ENCODE results near the gene MYLIP.

Gene MYLIP

DNA sequence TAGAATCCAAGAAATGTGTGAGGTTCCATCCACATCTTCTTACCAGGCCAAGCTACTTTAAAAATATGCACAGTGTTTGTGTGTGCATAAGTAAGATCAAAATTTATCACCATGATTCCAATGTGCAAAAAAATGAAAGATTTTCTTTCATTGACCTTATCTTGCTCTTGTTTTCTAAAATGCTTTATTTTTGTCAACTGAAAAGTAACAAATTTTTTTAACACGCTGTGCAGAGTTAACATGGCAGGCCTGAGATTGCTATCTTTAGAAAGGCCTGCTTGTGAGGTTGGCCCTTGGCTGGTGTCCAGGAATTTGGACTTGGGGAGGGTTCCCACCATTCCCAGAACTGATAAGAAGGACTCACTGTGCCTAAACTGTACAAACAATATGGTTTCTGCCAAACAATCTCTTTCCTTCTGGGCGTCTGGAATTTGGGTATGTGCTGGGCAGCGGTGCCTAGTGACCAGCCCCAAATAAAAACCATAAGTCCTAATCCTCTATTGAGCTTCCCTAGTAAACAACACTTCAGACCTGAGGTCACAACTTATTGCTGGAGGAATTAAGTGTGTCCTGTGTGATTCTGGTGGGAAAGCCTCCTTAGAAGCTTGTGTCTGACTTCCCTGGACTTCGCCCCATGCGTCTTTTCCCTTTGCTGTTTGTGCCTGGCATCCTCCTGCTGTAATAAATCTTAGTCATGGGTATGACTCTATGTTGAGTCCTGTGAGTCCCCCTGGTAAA lies 19.8 kb upstream of the MYLIP start:
- no peak for DNase-seq

DNA sequence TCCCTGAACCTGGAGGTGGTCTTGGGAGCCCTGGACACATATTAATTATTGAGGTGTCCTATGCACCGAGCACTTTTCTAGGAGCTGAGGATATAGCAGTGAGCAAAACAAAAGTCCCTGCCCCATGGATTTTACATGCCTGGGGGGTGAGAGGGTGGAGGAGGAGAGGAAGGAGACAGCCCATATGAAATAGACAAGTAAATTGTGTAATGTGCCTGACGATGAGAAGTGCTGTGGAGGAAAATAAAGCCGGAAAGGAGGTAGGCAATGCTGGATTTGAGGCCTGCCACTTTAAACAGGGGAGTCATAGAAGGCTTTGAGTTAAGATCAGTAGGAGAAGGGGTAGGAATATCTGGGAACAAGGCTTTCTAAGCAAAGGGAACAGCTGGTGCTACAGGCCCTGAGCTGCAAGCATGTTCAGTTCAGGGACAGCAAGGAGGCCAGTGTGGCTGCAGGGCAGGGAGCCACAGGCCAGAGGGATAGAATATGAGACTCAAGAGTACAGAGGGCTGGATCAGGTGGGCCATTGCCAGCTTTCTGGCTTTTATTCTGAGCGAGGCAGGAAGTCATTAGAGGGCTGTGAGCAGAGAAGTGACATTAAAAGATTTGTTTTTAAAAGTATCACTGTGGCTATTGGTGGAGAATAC lies 19.1 kb upstream of the MYLIP start:
- no peak for DNase-seq

DNA sequence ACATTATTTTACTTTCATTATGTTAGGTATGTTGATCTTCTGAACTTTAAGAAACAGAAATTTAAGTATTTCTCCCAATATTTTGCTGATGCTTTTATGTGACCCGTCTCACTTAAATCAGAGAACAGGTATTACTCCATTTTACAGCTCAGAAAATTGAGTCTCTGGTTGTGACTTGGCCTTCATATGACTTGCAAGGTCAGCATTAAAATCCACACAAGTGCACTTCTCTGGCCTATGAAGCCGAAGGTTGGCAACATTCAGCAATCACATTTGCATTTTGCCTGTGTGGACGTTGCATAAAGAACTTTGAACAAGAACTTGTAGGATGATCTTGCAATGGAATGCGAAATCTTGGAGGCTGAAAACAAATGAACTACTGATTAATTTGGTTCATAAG lies 10.1 kb upstream of the MYLIP start:
- DNase-seq: no peak

DNA sequence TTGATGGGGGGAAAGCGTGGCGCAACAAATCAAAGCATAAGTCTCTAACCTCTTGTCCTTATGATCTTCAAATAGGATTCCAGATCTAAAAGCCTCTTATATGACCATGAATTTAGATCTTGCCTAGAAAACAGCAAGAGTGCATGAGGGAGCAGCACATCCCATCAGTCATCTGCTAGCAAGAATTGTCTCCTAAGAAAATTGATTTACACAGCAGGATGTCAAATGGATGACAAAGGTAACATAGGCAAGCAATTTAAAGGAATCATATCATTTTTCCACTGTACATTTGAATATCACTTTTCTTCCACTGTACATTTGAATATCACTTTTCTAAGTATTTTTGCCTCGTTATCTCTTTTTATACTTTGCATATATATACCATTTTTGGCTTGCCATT lies 7.5 kb upstream of the MYLIP start:
- DNase-seq: no peak

DNA sequence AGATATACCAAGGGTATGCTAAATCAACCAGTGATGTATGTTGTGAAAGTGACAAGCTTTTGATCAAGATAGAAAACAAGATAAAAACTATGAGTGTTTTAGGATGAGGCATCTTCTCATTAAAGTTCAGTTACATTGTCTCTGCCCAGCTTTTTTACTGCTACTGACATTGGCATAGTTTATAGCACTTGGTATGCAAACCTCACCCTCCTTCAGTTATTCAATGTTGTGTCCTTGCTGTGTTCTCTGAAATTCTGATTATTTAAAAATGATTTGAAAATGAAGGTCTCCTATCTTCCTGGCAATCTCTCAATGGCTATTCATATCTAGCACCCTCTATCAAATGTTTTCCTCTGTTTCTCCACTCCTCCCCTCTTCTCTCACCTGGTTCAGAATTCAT lies 6.7 kb upstream of the MYLIP start:
- no peak for DNase-seq

DNA sequence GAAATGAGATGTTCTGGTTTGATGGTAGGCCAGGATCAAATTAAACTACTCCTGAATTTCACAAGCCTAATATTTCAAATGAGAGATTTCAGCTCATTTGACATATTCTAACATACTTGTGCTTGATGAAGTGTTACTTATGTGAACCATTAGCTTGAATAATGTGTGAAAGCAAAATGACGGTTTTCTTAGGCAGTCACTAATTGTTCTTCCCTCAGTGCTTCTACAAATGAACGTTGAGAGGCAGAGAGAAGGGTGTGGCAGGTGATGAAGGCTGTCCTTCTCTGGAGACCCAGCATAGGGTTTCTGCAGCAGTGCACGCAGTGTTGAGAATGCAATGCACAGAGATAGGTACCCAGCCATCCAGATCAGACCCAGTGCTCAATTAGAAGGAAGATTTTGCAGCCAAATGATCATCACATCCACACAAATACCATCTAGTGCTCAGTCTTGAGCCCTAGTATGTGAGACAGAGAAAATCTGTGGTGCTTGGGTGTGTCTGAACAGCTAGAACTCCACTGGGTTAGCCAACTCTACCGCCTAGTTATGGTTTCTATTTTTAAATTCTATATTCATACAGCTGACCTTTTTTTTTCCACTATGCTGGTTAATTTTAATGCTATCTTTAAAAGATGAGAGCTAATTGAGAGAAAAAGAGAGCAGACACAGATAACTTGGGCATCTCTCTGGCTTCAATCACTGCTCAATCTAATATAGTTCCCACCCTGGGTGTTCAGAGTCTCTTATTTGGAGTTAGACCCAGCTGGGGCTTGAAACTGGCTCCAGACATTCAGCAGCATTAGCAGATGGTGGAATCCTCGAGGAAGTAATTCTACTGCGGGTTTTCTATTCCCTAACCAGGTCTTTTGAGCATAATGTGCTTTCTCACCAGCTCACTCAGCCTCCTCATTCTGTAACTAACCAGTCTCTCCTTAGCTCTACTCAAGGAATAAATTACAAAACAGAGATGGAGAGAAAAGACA lies 4.4 kb upstream of the MYLIP start:
- DNase-seq: no peak

DNA sequence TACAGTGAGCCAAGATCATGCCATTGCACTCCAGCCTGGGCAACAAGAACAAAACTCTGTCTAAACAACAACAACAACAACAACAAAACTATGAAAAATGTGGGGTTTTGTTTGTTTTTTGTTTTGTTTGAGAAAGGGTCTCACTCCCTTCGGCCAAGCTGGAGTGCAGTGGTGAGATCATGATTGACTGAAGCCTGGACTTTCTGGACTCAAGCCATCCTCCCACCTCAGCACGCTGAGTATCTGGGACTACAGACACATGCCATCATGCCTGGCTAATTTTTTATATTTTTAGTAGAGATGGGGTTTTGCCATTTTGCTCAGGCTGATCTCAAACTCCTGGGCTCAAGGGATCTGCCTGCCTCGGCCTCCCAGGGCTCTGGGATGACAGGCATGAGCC lies 2.8 kb upstream of the MYLIP start:
- no peak for DNase-seq

DNA sequence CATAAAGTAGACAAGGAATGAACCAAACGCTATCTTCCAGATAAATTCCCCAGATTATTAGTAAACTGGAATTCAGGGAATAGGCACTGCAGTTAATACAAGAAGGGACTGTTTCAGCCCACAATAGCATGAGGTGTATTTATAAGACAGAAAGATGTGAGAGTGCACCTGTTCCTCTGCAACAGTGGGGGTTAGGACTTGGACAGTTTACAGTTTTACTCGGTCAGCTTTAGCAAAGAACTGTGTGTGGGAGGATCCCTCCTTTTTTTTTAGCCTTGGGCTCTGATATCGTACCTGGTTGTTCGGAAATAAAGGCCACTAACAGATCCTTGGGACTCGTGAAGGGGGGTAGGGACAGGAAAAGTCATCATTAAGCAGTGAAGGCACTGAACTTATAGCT lies 2.0 kb upstream of the MYLIP start:
- DNase-seq: no peak

DNA sequence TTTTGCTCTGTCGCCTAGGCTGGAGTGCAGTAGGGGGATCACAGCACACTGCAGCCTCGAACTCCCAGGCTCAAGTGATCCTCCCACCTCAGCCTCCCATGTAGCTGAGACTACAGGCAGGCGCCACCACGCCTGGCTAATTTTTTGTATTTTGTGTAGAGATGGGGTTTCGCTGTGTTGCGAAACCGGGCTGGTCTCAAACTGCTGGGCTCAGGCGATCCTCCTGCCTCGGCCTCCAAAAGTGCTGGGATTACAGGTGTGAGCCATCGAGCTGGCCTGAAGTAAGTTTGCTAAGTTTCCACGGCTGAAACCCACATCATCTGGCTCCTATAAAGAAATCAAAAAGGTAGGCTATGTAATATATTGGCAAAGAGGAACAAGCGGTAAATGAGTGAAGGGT lies 1.4 kb upstream of the MYLIP start:
- no peak for DNase-seq

DNA sequence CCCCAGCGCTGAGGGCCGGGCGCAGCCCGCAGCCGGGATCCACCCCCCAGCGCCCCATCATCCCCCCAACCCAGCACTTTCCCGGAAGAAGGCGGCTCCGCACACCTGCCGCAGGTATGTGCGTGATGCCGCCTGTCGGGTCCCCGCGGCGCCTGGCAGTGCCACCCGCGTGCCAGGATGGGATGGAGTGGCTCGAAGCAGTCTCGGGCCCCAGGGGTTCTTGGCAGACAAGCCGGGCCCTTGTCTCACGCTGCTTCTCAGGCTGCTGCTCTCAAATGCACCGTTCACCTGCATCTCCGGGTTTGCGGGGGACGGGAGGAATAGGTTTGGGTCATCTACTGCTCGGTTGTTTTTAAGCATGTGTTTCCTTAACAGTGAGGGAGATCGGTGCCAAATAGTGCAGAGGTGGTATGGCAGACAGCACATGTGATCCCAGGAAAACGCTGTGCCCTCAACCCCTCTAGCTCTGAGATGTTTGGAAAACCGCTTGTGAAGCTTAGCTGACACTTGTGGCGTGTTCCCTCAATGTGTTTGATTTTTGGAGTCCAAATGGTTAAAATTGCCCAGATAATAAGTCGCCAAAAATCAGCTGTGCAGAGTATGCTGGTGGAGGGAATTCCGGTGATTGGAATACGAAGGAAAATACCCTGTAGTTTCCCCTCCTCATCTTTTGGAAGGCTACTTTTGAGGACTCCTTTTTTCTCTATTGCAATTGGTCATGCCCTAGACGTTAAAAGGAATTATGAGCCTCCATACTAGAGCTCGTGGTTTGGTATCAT lies 926 bp downstream of the MYLIP start:
- DNase-seq: no peak

DNA sequence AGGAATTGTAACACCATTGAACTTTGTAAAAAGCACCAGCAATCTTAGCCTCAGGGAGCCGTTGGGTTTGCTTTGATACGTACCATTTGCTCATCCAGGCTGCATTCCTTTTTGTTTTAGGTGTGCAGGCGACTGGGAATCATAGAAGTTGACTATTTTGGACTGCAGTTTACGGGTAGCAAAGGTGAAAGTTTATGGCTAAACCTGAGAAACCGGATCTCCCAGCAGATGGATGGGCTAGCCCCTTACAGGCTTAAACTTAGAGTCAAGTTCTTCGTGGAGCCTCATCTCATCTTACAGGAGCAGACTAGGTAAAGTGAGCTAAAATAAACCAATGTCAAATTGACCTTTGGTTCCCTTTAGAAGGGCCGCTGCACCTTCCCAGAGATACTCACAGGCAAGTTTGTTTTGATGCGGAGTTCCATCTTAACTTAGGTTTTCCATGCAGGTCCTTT lies 1.6 kb downstream of the MYLIP start:
- DNase-seq: no peak

DNA sequence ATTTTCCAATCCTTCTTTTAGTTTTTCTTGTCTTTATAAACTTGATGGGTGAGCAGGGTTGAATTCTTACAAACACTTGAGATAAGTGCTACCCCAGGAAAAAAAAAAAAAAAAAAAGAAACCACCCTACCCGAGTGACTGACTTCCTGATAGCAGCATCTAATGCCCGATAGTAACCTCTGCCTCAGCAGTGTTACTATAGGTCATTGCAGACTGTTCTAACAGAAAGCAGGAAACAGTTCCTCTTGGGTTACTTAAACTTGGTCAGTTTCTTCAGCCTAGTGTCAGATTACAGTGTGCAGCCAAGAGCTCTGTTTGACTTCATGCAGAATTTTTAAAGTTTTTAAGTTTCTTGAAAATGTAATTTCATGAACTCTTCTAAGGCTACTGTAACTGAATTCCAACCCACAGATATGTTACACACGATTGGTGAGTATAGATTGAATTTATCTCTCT lies 2.1 kb downstream of the MYLIP start:
- DNase-seq: peak; percentile 15

DNA sequence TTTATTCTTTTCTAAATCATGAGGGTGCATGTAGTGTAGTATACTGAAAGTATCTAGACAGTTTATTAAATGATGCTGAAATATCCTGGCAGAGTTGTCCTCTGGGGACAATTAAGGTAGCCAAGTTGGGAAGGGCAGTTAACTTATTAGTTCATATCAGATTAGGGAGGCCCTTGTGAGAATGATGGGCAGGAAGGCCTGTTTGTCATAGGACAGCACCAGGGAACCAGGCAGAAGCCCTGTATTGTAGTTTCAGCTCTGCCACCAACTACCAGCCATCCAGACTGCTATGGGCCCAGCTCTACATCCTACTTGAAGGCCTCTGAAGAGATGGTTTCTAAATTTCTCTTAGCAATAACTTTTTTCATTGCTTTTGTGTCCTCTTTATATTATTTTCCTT lies 4.0 kb downstream of the MYLIP start:
- DNase-seq: no peak

DNA sequence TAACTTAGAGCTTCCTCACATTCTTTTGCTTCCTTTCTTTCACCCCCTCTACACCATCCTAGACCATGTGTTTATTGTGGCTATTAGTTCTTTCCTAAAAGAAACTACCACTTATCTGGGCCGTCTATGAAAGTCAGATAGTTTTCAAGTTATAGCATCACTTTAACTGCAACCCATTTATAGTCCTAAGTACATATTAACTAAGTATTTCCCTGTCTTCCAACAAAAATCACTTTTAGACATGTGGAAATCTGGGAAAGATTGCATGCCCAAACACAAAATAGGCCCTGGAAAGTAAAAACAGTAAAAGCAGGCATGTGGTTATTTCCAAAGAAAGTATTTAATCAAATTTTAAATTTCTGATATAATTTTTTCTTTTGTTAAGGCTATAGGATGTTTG lies 5.5 kb downstream of the MYLIP start:
- DNase-seq: no peak

DNA sequence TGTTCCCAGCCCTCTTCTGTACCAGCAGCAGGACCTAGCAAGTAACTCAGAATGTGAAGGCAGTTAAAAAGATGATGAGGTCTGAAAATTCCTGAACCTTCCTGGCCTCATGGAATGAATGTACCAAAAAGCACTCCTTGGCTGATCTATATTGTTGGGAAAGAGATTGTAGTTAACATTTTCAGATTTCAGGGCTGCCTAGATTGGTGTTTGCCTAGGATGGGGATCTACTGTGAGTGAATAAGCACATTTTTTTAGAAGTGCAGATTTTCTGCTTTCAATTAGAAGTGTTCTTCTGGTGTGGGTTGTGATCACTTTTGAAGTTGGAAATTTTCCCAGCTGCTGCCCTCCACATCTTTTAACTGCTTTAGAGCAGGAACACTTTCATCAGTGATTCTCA lies 6.2 kb downstream of the MYLIP start:
- DNase-seq: no peak

DNA sequence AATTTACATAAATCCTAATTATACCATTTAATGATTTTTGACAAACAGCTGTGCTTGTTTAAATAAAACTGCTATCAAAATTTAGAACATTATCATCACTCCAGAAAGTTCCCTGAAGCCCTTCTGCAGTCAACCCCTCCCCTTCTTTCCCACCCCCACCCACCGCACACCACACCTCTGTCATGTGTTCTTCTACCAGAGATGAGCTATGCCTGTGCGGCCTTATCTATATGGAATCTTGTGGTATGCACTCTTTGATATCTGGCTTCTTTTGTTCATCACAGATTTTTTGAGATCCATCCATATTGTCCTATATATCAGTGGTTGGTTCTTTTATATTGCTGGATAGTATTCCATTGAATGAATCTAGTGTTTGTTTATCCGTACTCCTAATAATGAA lies 7.2 kb downstream of the MYLIP start:
- DNase-seq: no peak

DNA sequence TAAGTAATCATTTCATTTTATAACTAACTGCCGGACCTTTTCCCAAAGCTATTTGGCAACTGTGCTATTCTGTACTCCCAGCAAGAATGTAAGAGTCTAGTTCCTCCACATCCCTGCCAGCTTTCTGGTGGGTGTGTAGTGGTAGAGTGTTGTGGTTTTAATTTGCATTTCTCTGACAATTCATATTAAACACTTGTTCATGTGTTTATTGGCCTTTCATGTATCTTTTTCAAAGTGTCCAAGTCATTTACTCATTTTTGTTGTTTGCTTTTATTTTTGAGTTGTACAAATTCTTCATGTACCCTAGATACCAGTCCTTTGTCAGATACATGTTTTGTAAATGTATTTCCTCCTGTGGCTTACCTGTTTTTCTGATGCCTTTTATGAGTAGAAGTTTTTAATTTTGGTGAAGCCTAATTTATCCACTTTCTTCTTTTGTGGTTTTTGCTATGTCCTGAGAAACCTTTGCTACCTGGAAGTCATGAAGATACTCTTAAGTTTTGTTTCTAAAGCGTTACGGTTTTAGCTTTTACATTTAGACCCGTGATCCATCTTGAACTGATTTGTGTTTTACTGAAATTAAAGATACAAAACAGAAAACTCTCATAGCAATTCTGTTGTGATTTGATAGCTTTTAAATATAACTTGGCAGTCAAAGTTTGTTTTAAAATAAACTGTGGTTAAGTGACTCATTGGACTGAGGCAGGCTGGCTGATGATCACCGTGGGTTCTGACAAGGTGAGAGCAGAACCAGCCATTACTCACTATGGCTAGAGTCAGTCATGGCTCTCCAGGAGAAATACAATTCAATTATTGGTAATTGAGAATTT lies 8.0 kb downstream of the MYLIP start:
- no peak for DNase-seq

DNA sequence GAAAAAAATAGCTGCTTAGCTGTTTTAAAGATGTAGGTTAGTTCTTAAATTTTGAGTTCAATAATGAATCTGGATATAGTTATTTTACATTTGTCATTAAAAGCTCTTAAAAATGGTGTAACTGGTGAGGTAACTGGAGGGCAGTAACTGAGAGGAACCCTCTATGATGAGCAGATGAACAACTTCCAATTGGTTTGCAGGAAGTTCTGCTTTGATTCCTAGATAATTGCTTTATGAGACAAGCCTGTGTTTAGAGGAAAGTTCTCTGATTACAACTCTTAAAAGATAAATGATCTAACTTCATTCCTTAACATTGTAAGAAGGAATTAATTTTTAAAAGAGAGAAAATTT lies 8.5 kb downstream of the MYLIP start:
- DNase-seq: no peak

DNA sequence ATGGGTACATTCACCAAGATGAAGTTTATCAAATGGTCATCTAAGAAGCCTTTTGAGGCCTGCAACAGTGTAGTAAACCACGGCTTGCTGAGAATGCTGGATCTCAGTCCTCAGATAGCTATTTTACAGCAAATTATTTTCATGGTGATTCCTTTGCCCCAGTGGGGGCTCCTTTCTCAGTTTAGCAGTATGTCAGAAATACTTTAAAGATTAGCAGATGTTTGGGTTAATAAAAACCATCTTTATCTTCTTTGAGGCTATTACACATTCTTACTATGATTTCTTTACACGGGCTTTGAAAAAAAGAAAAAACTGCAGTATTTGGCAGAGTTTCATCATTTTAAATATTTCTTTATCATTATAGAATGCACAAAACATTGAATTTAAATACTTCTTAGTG lies 10.7 kb downstream of the MYLIP start:
- DNase-seq: no peak

DNA sequence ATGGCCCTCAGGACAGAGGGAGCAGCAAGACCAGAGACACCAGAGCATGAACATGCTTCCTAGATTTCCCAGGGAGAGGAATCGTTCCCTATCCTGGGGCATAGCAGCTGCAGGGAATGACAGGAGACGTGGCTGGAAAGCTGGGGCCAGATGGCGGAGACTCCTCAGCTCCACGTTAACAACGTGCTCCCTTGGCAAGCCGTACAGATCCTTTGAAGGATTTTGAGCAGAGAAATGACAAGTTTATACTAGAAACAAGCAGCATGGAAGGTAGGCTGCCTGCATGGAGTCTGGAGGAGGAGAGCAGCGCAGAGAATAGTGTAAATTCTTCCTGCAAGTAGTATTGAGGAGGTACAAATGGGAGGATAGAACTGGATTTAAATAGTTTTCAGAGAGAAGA lies 11.7 kb downstream of the MYLIP start:
- no peak for DNase-seq

DNA sequence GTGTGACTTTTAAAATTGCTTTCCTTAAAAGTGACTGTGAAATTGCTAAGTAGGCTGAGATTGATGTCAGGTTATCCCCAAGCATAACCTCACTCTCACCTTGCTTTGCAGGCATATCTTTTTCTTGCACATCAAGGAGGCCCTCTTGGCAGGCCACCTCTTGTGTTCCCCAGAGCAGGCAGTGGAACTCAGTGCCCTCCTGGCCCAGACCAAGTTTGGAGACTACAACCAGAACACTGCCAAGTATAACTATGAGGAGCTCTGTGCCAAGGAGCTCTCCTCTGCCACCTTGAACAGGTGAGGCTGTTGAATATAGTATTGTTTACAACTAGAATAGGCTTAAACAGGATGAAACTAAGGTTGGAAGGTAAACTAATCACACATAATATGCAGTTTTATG lies 12.6 kb downstream of the MYLIP start:
- DNase-seq: no peak

DNA sequence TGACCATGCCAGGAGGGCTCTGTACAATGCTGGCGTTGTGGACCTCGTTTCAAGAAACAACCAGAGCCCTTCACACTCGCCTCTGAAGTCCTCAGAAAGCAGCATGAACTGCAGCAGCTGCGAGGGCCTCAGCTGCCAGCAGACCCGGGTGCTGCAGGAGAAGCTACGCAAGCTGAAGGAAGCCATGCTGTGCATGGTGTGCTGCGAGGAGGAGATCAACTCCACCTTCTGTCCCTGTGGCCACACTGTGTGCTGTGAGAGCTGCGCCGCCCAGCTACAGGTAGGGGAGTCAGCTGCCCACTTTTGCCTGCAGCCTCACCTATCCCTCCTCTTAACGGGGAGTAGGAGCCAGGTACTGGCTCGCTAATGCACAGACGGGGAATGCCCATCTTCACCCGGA lies 16.2 kb downstream of the MYLIP start:
- no peak for DNase-seq

All from SHP77 treated with DMSO at 0.1 percent for 48 hours (cell line).